HepG2 (cell line): Measurements from ENCODE around the gene ARHGEF39. TPM values are rescaled to one million over a fixed set of nuclear protein-coding genes. Genes with fewer than 3 reads are reported as not detected.

ENCODE experiments used
- ATRX ChIP-seq: sonication (generic); formaldehyde crosslinking; IDR thresholded peaks from 2 replicates; pipeline ENCODE4 v1.4.0; 2020; ENCODE audit warnings: missing genetic modification reagents, borderline replicate concordance
- CEBPG ChIP-seq: IDR thresholded peaks from 2 replicates; pipeline ENCODE4 v1.6.1; 2016
- CENPX ChIP-seq: sonication (generic); formaldehyde crosslinking; IDR thresholded peaks from 2 replicates; pipeline ENCODE4 v1.9.0; 2021; ENCODE audit warnings: mild to moderate bottlenecking, missing genetic modification reagents, moderate library complexity
- E2F2 ChIP-seq: sonication (generic); formaldehyde crosslinking; IDR thresholded peaks from 2 replicates; pipeline ENCODE4 v1.4.0; 2020; ENCODE audit warnings: missing genetic modification reagents, borderline replicate concordance
- GPN1 ChIP-seq: sonication (generic); formaldehyde crosslinking; IDR thresholded peaks from 2 replicates; pipeline ENCODE4 v1.5.1; 2020; ENCODE audit warnings: missing genetic modification reagents, borderline replicate concordance
- KLF16 ChIP-seq, 2 experiments: sonication (generic) in 1 of 2; formaldehyde crosslinking in 1 of 2; IDR thresholded peaks; 2 replicates each; pipeline versions ENCODE4 v1.6.1 to v1.8.0; 2016 to 2023; ENCODE audit warnings: missing genetic modification reagents in 2 of 2, missing compliant biosample characterization in 1 of 2
- MAFF ChIP-seq: IDR thresholded peaks from 2 replicates; pipeline ENCODE4 v1.6.1; 2011; ENCODE audit warnings: low read depth, low read length, improper control_type of control experiment
- MED8 ChIP-seq: sonication (generic); formaldehyde crosslinking; IDR thresholded peaks from 2 replicates; pipeline ENCODE4 v1.8.1; 2023; ENCODE audit warnings: mild to moderate bottlenecking, missing genetic modification reagents; ENCODE audit not compliant: insufficient replicate concordance
- SOX6 ChIP-seq, 2 experiments: fragments of 450-650 bp in 1 of 2; sonication (generic) in 1 of 2; formaldehyde crosslinking in 1 of 2; IDR thresholded peaks; 2 replicates each; pipeline versions ENCODE4 v1.4.0 to v1.6.1; 2017 to 2020; ENCODE audit warnings: antibody characterized with exemption in 1 of 2, mild to moderate bottlenecking in 1 of 2, missing genetic modification reagents in 1 of 2
- TEAD3 ChIP-seq: optimal IDR thresholded peaks from 2 replicates; pipeline ENCODE3; 2016; ENCODE audit warnings: borderline replicate concordance
- ZBTB44 ChIP-seq: sonication (generic); formaldehyde crosslinking; IDR thresholded peaks from 2 replicates; pipeline ENCODE4 v1.4.0; 2020; ENCODE audit warnings: missing genetic modification reagents
- ZIK1 ChIP-seq: sonication (generic); formaldehyde crosslinking; IDR thresholded peaks from 2 replicates; pipeline ENCODE4 v1.5.0; 2020; ENCODE audit warnings: mild to moderate bottlenecking, low read depth, missing genetic modification reagents, borderline replicate concordance
- ZNF234 ChIP-seq: sonication (generic); formaldehyde crosslinking; conservative IDR thresholded peaks from 2 replicates; pipeline ENCODE4 v1.5.1; 2020; ENCODE audit warnings: mild to moderate bottlenecking, missing genetic modification reagents
- ZNF235 ChIP-seq: sonication (generic); formaldehyde crosslinking; IDR thresholded peaks from 2 replicates; pipeline ENCODE4 v1.8.1; 2023; ENCODE audit warnings: mild to moderate bottlenecking, missing genetic modification reagents, borderline replicate concordance
- ZNF431 ChIP-seq: sonication (generic); formaldehyde crosslinking; IDR thresholded peaks from 2 replicates; pipeline ENCODE4 v1.9.0; 2022; ENCODE audit warnings: missing genetic modification reagents, low read depth, mild to moderate bottlenecking, borderline replicate concordance
- ZNF678 ChIP-seq: sonication (generic); formaldehyde crosslinking; IDR thresholded peaks from 2 replicates; pipeline ENCODE4 v1.4.0; 2020; ENCODE audit warnings: mild to moderate bottlenecking, missing genetic modification reagents
- ZNF775 ChIP-seq: sonication (generic); formaldehyde crosslinking; IDR thresholded peaks from 2 replicates; pipeline ENCODE4 v1.4.0; 2020; ENCODE audit warnings: missing genetic modification reagents, mild to moderate bottlenecking, moderate library complexity, borderline replicate concordance
- polyA plus RNA-seq, 8 experiments: library from polyadenylated mRNA; depleted of rRNA in 3 of 8; stranded (reverse) in 7 of 8; unstranded in 1 of 8; fragments of >200 nt; fragmentation: Illumina TruSeq in 4 of 8; extraction: Trizol in 4 of 8; gene quantifications; 2 replicates each; pipeline versions ENCODE4 v1.2.1 to v1.2.3, GENCODE V29; 2011 to 2016; ENCODE audit warnings: low read depth in 4 of 8, missing spikeins in 1 of 8, mixed read lengths in 1 of 8; ENCODE audit not compliant: insufficient read depth in 1 of 8
- total RNA-seq, 5 experiments: library from RNA; depleted of rRNA; stranded (reverse); fragments of >200 nt; fragmentation: Illumina TruSeq; extraction: Trizol; gene quantifications; 2 replicates each; pipeline ENCODE4 v1.2.3, GENCODE V29; 2016; ENCODE audit warnings: low read depth in 1 of 5
- TF ChIP-seq, protein P1 (sequence below): sonication (generic); formaldehyde crosslinking; IDR thresholded peaks from 2 replicates; pipeline ENCODE4 v1.4.0; 2020; ENCODE audit warnings: missing genetic modification reagents, mild to moderate bottlenecking, borderline replicate concordance
- TF ChIP-seq, protein P2 (sequence below): sonication (generic); IDR thresholded peaks from 2 replicates; pipeline ENCODE4 v1.6.1; 2016; ENCODE audit warnings: low read depth, borderline replicate concordance
- TF ChIP-seq, protein P3 (sequence below): IDR thresholded peaks from 2 replicates; pipeline ENCODE4 v1.6.1; 2016; ENCODE audit warnings: missing biosample characterization, missing genetic modification reagents, low read depth

ARHGEF39 gene
- total and polyA plus RNA-seq, 2 of the 13 experiments (the other 11 are each of a cell fraction or from before 2014, with no cell fraction given): 11.2 to 12.3 TPM

- TF ChIP-seq, protein P1, sequence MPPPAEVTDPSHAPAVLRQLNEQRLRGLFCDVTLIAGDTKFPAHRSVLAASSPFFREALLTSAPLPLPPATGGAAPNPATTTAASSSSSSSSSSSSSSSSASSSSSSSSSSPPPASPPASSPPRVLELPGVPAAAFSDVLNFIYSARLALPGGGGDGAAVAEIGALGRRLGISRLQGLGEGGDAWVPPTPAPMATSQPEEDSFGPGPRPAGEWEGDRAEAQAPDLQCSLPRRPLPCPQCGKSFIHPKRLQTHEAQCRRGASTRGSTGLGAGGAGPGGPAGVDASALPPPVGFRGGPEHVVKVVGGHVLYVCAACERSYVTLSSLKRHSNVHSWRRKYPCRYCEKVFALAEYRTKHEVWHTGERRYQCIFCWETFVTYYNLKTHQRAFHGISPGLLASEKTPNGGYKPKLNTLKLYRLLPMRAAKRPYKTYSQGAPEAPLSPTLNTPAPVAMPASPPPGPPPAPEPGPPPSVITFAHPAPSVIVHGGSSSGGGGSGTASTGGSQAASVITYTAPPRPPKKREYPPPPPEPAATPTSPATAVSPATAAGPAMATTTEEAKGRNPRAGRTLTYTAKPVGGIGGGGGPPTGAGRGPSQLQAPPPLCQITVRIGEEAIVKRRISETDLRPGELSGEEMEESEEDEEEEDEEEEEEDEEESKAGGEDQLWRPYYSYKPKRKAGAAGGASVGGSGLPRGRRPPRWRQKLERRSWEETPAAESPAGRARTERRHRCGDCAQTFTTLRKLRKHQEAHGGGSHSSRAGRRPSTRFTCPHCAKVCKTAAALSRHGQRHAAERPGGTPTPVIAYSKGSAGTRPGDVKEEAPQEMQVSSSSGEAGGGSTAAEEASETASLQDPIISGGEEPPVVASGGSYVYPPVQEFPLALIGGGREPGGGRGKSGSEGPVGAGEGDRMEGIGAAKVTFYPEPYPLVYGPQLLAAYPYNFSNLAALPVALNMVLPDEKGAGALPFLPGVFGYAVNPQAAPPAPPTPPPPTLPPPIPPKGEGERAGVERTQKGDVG: no peak
- TF ChIP-seq CENPX (CRISPR knock-in tag) (no peak), ZNF775 (CRISPR knock-in tag) (no peak), ZNF234 (no peak; the same call in 1 of the 2 replicates), MED8 (CRISPR knock-in tag) (no peak), KLF16 (CRISPR knock-in tag; IDR thresholded peaks at IDR 0.05) (no peak; a peak in 1 of 4 replicates), ATRX (CRISPR knock-in tag) (no peak), SOX6 (IDR thresholded peaks at IDR 0.05) (no peak), SOX6 (CRISPR knock-in tag; IDR thresholded peaks at IDR 0.05) (peak; percentile 54; the same call in 1 of the 2 replicates), GPN1 (CRISPR knock-in tag) (no peak), CEBPG (CRISPR knock-in tag) (peak; percentile 24; the same call in 1 of the 2 replicates), E2F2 (CRISPR knock-in tag) (no peak), MAFF (no peak), ZNF431 (CRISPR knock-in tag) (no peak), ZNF235 (CRISPR knock-in tag) (no peak), ZBTB44 (CRISPR knock-in tag) (no peak), TEAD3 (CRISPR knock-in tag) (peak; percentile 65), ZIK1 (no peak), ZNF678 (CRISPR knock-in tag) (no peak)
- TF ChIP-seq, protein P2, sequence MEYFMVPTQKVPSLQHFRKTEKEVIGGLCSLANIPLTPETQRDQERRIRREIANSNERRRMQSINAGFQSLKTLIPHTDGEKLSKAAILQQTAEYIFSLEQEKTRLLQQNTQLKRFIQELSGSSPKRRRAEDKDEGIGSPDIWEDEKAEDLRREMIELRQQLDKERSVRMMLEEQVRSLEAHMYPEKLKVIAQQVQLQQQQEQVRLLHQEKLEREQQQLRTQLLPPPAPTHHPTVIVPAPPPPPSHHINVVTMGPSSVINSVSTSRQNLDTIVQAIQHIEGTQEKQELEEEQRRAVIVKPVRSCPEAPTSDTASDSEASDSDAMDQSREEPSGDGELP: no peak
- TF ChIP-seq, protein P3, sequence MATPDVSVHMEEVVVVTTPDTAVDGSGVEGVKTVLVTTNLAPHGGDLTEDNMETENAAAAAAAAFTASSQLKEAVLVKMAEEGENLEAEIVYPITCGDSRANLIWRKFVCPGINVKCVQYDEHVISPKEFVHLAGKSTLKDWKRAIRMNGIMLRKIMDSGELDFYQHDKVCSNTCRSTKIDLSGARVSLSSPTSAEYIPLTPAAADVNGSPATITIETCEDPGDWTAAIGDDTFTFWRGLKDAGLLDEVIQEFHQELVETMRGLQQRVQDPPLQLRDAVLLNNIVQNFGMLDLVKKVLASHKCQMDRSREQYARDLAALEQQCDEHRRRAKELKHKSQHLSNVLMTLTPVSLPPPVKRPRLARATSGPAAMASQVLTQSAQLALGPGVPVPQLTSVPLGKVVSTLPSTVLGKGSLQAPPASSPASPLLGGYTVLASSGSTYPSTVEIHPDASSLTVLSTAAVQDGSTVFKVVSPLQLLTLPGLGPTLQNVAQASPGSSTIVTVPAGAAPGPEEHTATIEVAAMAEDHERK: no peak
Observed at GRCh38 chr9:35646533-35647265, 18.3 kb downstream of the ARHGEF39 start (continued).
